Left colon (tissue), 2 donors: ENCODE results near the gene LRRC4C. TPM values are rescaled to one million over a fixed set of nuclear protein-coding genes. Genes with fewer than 3 reads are reported as not detected.

Experiments used
- ATAC-seq: fragments of 200-7000 bp; cut with Tn5 transposase; one replicate; pipeline ENCODE4 v1.9.1; 2020; ENCODE audit warnings: mild to moderate bottlenecking, moderate library complexity
- DNase-seq, 2 donors: peaks; one replicate each; pipeline ENCODE4 v3.0.0-alpha.2; 2020
- intact Hi-C, 2 donors: fragments of 100-400 bp; cut with DNase I in 1 of 2; cut with micrococcal nuclease in 1 of 2; formaldehyde crosslinking; loops; one replicate each; pipeline versions ENCODE4 v1.11.2 to v1.14.0; 2022; cut with DNase I, micrococcal nuclease
- total RNA-seq, 2 donors: library from RNA; stranded (reverse); fragmentation: NEBNext Ultra II Directional; extraction: Animal tissue kit (Norgen Biotek cat#: 25700); gene quantifications; one replicate each; pipeline ENCODE4 v1.2.1, GENCODE V29; 2021
- donor health status: DM: no; HTN: no; CAD: no.
- donor health status: DM: yes; HTN: yes; CAD: no.

Gene LRRC4C
- total RNA-seq, 2 donors from 2014 or later = 0.31 to 0.42 TPM

- ATAC-seq (no peak), DNase-seq (no peak)
- intact Hi-C loops = no loop called here
Observed at GRCh38 chr11:41435531-41435930, 23.9 kb downstream of the LRRC4C start.

- DNase-seq (no peak), ATAC-seq (no peak)
- intact Hi-C loops = no loop called here
Observed at GRCh38 chr11:41431784-41432183, 27.7 kb downstream of the LRRC4C start.

- ATAC-seq = no peak
- intact Hi-C loops = no loop called here
- DNase-seq = no peak
Observed at GRCh38 chr11:41419901-41420300, 39.6 kb downstream of the LRRC4C start.

- ATAC-seq (no peak), DNase-seq (no peak)
- intact Hi-C loops = no loop called here
Observed at GRCh38 chr11:41414771-41415440, 44.5 kb downstream of the LRRC4C start.

GRCh38 chr11:41413843-41414242 lies 45.6 kb downstream of the LRRC4C start:
- DNase-seq = no peak
- intact Hi-C loops = no loop called here
- no peak for ATAC-seq

- ATAC-seq (no peak), DNase-seq (no peak)
- intact Hi-C loops = no loop called here
Observed at GRCh38 chr11:41405812-41406211, 53.6 kb downstream of the LRRC4C start.

GRCh38 chr11:41404109-41404508 lies 55.3 kb downstream of the LRRC4C start:
- no peak for DNase-seq
- no peak for ATAC-seq
- intact Hi-C loops = no loop called here

- no peak for DNase-seq
- intact Hi-C loops = no loop called here
- no peak for ATAC-seq
Observed at GRCh38 chr11:41403458-41403857, 56.0 kb downstream of the LRRC4C start.

- no peak for ATAC-seq
- intact Hi-C loops = no loop called here
- DNase-seq = no peak
Observed at GRCh38 chr11:41400819-41401382, 58.6 kb downstream of the LRRC4C start.

GRCh38 chr11:41400124-41400523 lies 59.3 kb downstream of the LRRC4C start:
- DNase-seq = no peak
- intact Hi-C loops = no loop called here
- no peak for ATAC-seq

GRCh38 chr11:41399323-41399722 lies 60.1 kb downstream of the LRRC4C start:
- ATAC-seq (no peak), DNase-seq (no peak)
- intact Hi-C loops = loop anchor here in 1 of 2 donors (10.0 kb wide), 1 partner anchor 65 kb away; no protein-coding TSS in a partner anchor

- DNase-seq (no peak), ATAC-seq (no peak)
- intact Hi-C loops = loop anchor here in 1 of 2 donors (10.0 kb wide), 1 partner anchor 63 kb away; no protein-coding TSS in a partner anchor
Observed at GRCh38 chr11:41398175-41398574, 61.3 kb downstream of the LRRC4C start.

GRCh38 chr11:41394521-41395195 lies 64.8 kb downstream of the LRRC4C start:
- intact Hi-C loops = loop anchor here in 1 of 2 donors (10.0 kb wide), 1 partner anchor 60 kb away; no protein-coding TSS in a partner anchor
- no peak for DNase-seq
- ATAC-seq = no peak

- ATAC-seq = no peak
- intact Hi-C loops = loop anchor here in 1 of 2 donors (10.0 kb wide), 1 partner anchor 58 kb away; no protein-coding TSS in a partner anchor
- no peak for DNase-seq
Observed at GRCh38 chr11:41392596-41392995, 66.9 kb downstream of the LRRC4C start.

- no peak for DNase-seq
- intact Hi-C loops = loop anchor here in 1 of 2 donors (10.0 kb wide), 1 partner anchor 55 kb away; no protein-coding TSS in a partner anchor
- ATAC-seq = no peak
Observed at GRCh38 chr11:41389623-41390130, 69.8 kb downstream of the LRRC4C start.

GRCh38 chr11:41384329-41384728 lies 75.1 kb downstream of the LRRC4C start:
- ATAC-seq = no peak
- DNase-seq = no peak
- intact Hi-C loops = no loop called here

- DNase-seq (no peak), ATAC-seq (no peak)
- intact Hi-C loops = no loop called here
Observed at GRCh38 chr11:41383768-41384167, 75.7 kb downstream of the LRRC4C start.

GRCh38 chr11:41382927-41383326 lies 76.5 kb downstream of the LRRC4C start:
- ATAC-seq (no peak), DNase-seq (no peak)
- intact Hi-C loops = no loop called here

GRCh38 chr11:41379084-41379483 lies 80.4 kb downstream of the LRRC4C start:
- DNase-seq (no peak), ATAC-seq (no peak)
- intact Hi-C loops = no loop called here
